Uterus (tissue), 4 donors: ENCODE results near the gene HORMAD1. TPM values are rescaled to one million over a fixed set of nuclear protein-coding genes. Genes with fewer than 3 reads are reported as not detected.

Experiments used
- DNase-seq, 2 donors: peaks; one replicate each; pipeline ENCODE4 v3.0.0-alpha.2; 2019 to 2020
- H3K27ac ChIP-seq, 2 donors: fragments of 200-600 bp; sonication (generic); 1 replicate in 1 of 2; 2 replicates in 1 of 2; pipeline ENCODE4 v1.5.1; 2016 to 2018
- H3K27me3 ChIP-seq, 2 donors: fragments of 200-600 bp; sonication (generic); one replicate each; pipeline ENCODE4 v1.5.1; 2018 to 2019; ENCODE audit warnings: control low read depth in 1 of 2
- H3K36me3 ChIP-seq, 2 donors: fragments of 200-600 bp; sonication (generic); one replicate each; pipeline ENCODE4 v1.5.1; 2019; ENCODE audit warnings: control low read depth in 1 of 2
- H3K4me1 ChIP-seq, 2 donors: fragments of 200-600 bp; sonication (generic); one replicate each; pipeline ENCODE4 v1.5.1; 2018 to 2019; ENCODE audit warnings: control low read depth in 1 of 2
- H3K4me3 ChIP-seq, 2 donors: fragments of 200-600 bp; sonication (generic); 1 replicate in 1 of 2; 2 replicates in 1 of 2; pipeline ENCODE4 v1.5.1; 2018 to 2019; ENCODE audit warnings: mild to moderate bottlenecking in 1 of 2
- H3K9me3 ChIP-seq, 2 donors: fragments of 200-600 bp; sonication (generic); one replicate each; pipeline ENCODE4 v1.5.1; 2019; ENCODE audit warnings: control low read depth in 1 of 2
- POLR2A ChIP-seq, 2 donors: fragments of 450-650 bp; IDR thresholded peaks; one replicate each; pipeline ENCODE4 v1.6.1; 2016; ENCODE audit warnings: antibody characterized with exemption in 2 of 2, mild to moderate bottlenecking in 1 of 2, moderate library complexity in 1 of 2
- intact Hi-C: fragments of 100-400 bp; cut with DNase I; formaldehyde crosslinking; loops from one replicate; pipeline ENCODE4 v1.15.1; 2023; ENCODE audit warnings: low total_unique reads
- total RNA-seq, 4 donors: library from RNA; depleted of rRNA in 3 of 4; stranded (reverse); fragments of >200 nt in 3 of 4; gene quantifications; one replicate each; pipeline versions ENCODE4 v1.1.0 to v1.2.4, GENCODE V29; 2014 to 2023
- TF ChIP-seq, protein P1 (sequence below), 4 experiments: fragments of 200-600 bp in 2 of 4; fragments of 450-650 bp in 2 of 4; sonication (generic) in 2 of 4; IDR thresholded peaks; one replicate each; pipeline ENCODE4 v1.5.1; 2016 to 2019; ENCODE audit warnings: antibody characterized with exemption in 4 of 4, mild to moderate bottlenecking in 2 of 4, moderate library complexity in 1 of 4
- donor health status: DM: yes; HTN: yes; CAD: no.

Gene HORMAD1
- total RNA-seq, 4 donors from 2014 or later = 0.62 TPM; not detected in 3

GRCh38 chr1:150688763-150689162, 31.9 kb downstream of the HORMAD1 start:
- no peak overlapping the region for H3K4me3 ChIP-seq
- no peak overlapping the region for H3K27ac ChIP-seq
- no peaks in the 10 kb centered on the region for H3K9me3 ChIP-seq
- intact Hi-C loops = no loop called here
- no peaks in the 10 kb centered on the region for H3K27me3 ChIP-seq
- no peaks in the 10 kb centered on the region for H3K4me1 ChIP-seq
- no peak for DNase-seq
- no peaks in the 10 kb centered on the region for H3K36me3 ChIP-seq
- TF ChIP-seq, protein P1, sequence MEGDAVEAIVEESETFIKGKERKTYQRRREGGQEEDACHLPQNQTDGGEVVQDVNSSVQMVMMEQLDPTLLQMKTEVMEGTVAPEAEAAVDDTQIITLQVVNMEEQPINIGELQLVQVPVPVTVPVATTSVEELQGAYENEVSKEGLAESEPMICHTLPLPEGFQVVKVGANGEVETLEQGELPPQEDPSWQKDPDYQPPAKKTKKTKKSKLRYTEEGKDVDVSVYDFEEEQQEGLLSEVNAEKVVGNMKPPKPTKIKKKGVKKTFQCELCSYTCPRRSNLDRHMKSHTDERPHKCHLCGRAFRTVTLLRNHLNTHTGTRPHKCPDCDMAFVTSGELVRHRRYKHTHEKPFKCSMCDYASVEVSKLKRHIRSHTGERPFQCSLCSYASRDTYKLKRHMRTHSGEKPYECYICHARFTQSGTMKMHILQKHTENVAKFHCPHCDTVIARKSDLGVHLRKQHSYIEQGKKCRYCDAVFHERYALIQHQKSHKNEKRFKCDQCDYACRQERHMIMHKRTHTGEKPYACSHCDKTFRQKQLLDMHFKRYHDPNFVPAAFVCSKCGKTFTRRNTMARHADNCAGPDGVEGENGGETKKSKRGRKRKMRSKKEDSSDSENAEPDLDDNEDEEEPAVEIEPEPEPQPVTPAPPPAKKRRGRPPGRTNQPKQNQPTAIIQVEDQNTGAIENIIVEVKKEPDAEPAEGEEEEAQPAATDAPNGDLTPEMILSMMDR (IDR thresholded peaks at IDR 0.05) = no peak
- TF ChIP-seq POLR2A (IDR thresholded peaks at IDR 0.05) = no peak

DNA sequence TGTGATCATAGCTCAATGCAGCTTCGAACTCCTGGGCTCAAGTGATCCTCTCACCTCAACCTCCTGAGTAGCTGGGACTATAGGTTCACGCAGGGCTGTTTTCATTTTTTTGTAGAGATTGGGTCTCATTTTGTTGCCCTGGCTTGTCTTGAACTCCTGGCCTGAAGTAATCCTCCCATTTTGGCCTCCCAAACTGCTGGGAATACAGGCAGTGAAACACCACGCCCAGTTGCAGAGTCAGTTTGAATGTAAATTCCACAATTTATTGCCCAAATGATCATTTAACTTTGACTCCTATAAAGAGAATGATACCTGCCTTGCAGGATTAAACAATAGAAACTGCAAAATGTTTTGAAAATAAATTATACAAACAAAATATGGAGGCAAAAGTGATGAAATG, 34.4 kb downstream of the HORMAD1 start:
- DNase-seq = no peak
- intact Hi-C loops = no loop called here
- TF ChIP-seq, protein P1 (IDR thresholded peaks at IDR 0.05) = no peak
- no peak for TF ChIP-seq POLR2A (IDR thresholded peaks at IDR 0.05)
- Histone ChIP-seq H3K4me1 (no peaks in the 10 kb centered on the region), H3K4me3 (no peak overlapping the region), H3K9me3 (no peaks in the 10 kb centered on the region), H3K27ac (no peak overlapping the region), H3K36me3 (no peaks in the 10 kb centered on the region), H3K27me3 (no peaks in the 10 kb centered on the region)

GRCh38 chr1:150683914-150684313, 36.8 kb downstream of the HORMAD1 start:
- Histone ChIP-seq H3K4me3 (no peak overlapping the region), H3K4me1 (no peaks in the 10 kb centered on the region), H3K27me3 (no peaks in the 10 kb centered on the region), H3K9me3 (no peaks in the 10 kb centered on the region), H3K27ac (no peak overlapping the region), H3K36me3 (no peaks in the 10 kb centered on the region)
- intact Hi-C loops = no loop called here
- DNase-seq = no peak
- TF ChIP-seq POLR2A (IDR thresholded peaks at IDR 0.05) = no peak
- TF ChIP-seq, protein P1 (IDR thresholded peaks at IDR 0.05) = no peak

DNA sequence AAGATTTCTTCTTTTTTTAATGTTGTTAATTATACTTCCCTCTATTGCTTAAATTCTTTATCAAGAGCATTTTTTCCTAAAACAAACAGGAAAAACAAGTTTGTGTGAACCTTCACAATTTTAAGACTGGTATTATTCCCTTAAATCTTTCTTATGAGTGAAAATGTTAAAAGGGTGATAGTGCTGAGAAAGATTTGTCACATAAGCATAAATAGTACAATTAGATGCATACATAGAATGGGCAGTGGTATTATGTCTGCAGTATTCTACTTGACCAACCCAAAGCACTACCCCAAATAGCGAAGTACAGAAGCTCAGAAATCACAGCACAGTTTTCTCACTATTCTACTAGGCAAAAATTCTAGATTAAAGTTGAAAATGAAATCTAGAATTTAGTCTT, 41.7 kb downstream of the HORMAD1 start:
- intact Hi-C loops = no loop called here
- Histone ChIP-seq H3K9me3 (no peaks in the 10 kb centered on the region), H3K27ac (no peak overlapping the region), H3K4me1 (no peaks in the 10 kb centered on the region), H3K36me3 (no peaks in the 10 kb centered on the region), H3K27me3 (no peaks in the 10 kb centered on the region), H3K4me3 (no peak overlapping the region)
- no peak for DNase-seq
- TF ChIP-seq POLR2A (IDR thresholded peaks at IDR 0.05) = no peak
- TF ChIP-seq, protein P1 (IDR thresholded peaks at IDR 0.05) = no peak

GRCh38 chr1:150674881-150675280, 45.8 kb downstream of the HORMAD1 start:
- DNase-seq = no peak
- intact Hi-C loops = no loop called here
- H3K27me3 ChIP-seq = no peaks in the 10 kb centered on the region
- H3K36me3 ChIP-seq = no peaks in the 10 kb centered on the region
- TF ChIP-seq, protein P1 (IDR thresholded peaks at IDR 0.05) = no peak
- TF ChIP-seq POLR2A (IDR thresholded peaks at IDR 0.05) = no peak
- no peak overlapping the region for H3K4me3 ChIP-seq
- H3K27ac ChIP-seq = no peak overlapping the region
- H3K9me3 ChIP-seq = no peaks in the 10 kb centered on the region
- no peaks in the 10 kb centered on the region for H3K4me1 ChIP-seq
